ENCODE results near the gene TRA2A. TPM values are rescaled to one million over a fixed set of nuclear protein-coding genes. Genes with fewer than 3 reads are reported as not detected.

Gene TRA2A
- total RNA-seq, 1 donor from 2014 or later: 25.6 TPM

DNA sequence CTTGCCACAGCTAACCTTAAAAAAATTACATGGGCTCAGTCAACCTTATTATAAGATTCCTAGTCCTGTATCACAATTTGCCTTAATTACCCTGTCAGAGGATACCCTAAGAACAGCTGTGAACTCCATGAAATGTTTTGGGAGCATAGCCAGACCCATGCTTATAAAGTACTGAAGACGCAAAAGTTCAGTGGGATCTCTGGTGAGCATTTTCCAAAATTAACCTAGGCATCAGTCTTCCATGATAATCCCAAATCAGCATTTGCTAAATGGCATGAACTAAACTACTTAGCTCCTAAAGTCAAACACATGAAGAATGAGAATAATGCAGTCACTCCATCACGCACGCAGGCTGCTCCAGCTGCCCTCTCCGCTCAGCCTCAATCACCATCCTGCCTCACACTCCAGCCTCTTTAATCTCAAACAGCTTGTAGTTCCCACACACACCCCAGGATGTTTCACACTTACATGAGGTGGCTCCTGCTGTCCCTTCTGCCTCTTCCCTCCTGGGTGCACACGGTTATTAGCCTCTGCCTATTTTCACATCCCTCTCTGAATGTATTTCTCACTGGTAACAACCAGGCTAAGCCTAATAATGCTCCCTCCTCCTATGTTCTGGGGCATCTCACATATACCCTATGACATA, 76.8 kb downstream of the TRA2A start:
- TF ChIP-seq, protein P1, sequence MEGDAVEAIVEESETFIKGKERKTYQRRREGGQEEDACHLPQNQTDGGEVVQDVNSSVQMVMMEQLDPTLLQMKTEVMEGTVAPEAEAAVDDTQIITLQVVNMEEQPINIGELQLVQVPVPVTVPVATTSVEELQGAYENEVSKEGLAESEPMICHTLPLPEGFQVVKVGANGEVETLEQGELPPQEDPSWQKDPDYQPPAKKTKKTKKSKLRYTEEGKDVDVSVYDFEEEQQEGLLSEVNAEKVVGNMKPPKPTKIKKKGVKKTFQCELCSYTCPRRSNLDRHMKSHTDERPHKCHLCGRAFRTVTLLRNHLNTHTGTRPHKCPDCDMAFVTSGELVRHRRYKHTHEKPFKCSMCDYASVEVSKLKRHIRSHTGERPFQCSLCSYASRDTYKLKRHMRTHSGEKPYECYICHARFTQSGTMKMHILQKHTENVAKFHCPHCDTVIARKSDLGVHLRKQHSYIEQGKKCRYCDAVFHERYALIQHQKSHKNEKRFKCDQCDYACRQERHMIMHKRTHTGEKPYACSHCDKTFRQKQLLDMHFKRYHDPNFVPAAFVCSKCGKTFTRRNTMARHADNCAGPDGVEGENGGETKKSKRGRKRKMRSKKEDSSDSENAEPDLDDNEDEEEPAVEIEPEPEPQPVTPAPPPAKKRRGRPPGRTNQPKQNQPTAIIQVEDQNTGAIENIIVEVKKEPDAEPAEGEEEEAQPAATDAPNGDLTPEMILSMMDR (IDR thresholded peaks at IDR 0.05; ENCODE audit: borderline replicate concordance): no peak
- intact Hi-C loops (cut with micrococcal nuclease): no loop called here
- H3K27me3 ChIP-seq (ENCODE audit: low read depth): peaks cover 91% of the 10 kb centered on the region
- no peak overlapping the region for H3K27ac ChIP-seq (replicated peaks)
- no peaks in the 10 kb centered on the region for H3K36me3 ChIP-seq
- H3K9me3 ChIP-seq (replicated peaks): no peaks in the 10 kb centered on the region
- no peaks in the 10 kb centered on the region for H3K4me1 ChIP-seq
- no peak overlapping the region for H3K4me3 ChIP-seq
- no peak for DNase-seq

Other genes starting within 250 kb of the TRA2A start
- gene MALSU1, start 232.6 kb downstream of the TRA2A start, total RNA-seq: 85.9 TPM
- gene IGF2BP3, start 61.5 kb downstream of the TRA2A start, total RNA-seq: 0.38 TPM
- 8.9 TPM for gene CCDC126, start 65.4 kb upstream of the TRA2A start, total RNA-seq
- gene FAM221A, start 148.2 kb upstream of the TRA2A start, total RNA-seq: 2.9 TPM
- not detected for gene STK31, start 178.2 kb upstream of the TRA2A start, total RNA-seq

Data from left ventricle myocardium inferior (tissue), 1 donor.